ENCODE results near the gene MAPK8IP2. TPM values are rescaled to one million over a fixed set of nuclear protein-coding genes. Genes with fewer than 3 reads are reported as not detected.

The MAPK8IP2 gene
- total RNA-seq, 1 donor from 2014 or later: not detected

DNA sequence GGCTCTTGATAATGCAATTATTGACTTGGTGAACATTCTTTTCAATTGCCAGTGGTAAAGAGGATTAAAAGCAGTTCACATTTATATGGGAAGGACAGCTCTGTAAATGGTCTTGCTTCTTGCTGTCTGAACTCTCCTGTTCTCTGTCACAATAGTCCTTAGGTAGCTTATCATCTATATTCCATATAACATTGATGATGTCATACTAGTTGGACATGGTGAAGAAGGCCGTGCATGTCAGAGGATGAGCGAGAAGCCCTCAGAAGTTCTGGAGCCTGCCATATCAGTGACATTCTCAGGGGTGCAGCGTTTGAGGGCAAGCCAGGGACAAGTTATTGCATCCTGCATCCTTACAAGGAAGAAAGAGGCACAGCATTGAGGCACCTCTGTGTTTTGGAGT lies 15.4 kb upstream of the MAPK8IP2 start:
- Histone ChIP-seq H4K20me1 (ENCODE audit: low read depth) (no peaks in the 10 kb centered on the region), H3K36me3 (no peaks in the 10 kb centered on the region), H3K9ac (no peak overlapping the region), H2AFZ (replicated peaks) (no peak overlapping the region), H3K27me3 (peaks cover 4% of the 10 kb centered on the region), H3K4me3 (no peak overlapping the region), H3K4me2 (no peak overlapping the region), H3K9me3 (ENCODE audit: low read depth) (no peaks in the 10 kb centered on the region), H3F3A (ENCODE audit: low read depth) (peaks cover 19% of the 10 kb centered on the region), H3K4me1 (peaks cover 4% of the 10 kb centered on the region), H3K27ac (no peak overlapping the region), H3K79me2 (ENCODE audit: low read depth) (peaks cover 12% of the 10 kb centered on the region)
- Mint-ChIP-seq H3K4me3 (no peak overlapping the region), H3K27me3 (ENCODE audit: insufficient read depth, low read depth) (peaks cover 8% of the 10 kb centered on the region), H3K9me3 (no peaks in the 10 kb centered on the region), H3K27ac (no peak overlapping the region), H3K4me1 (peaks cover 10% of the 10 kb centered on the region), H3K36me3 (peaks cover under 1% of the 10 kb centered on the region)
- no peak for TF ChIP-seq EZH2 (IDR thresholded peaks at IDR 0.05)
- TF ChIP-seq, protein P1, sequence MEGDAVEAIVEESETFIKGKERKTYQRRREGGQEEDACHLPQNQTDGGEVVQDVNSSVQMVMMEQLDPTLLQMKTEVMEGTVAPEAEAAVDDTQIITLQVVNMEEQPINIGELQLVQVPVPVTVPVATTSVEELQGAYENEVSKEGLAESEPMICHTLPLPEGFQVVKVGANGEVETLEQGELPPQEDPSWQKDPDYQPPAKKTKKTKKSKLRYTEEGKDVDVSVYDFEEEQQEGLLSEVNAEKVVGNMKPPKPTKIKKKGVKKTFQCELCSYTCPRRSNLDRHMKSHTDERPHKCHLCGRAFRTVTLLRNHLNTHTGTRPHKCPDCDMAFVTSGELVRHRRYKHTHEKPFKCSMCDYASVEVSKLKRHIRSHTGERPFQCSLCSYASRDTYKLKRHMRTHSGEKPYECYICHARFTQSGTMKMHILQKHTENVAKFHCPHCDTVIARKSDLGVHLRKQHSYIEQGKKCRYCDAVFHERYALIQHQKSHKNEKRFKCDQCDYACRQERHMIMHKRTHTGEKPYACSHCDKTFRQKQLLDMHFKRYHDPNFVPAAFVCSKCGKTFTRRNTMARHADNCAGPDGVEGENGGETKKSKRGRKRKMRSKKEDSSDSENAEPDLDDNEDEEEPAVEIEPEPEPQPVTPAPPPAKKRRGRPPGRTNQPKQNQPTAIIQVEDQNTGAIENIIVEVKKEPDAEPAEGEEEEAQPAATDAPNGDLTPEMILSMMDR (IDR thresholded peaks at IDR 0.05): no peak
- no peak for TF ChIP-seq EZH2phosphoT487 (IDR thresholded peaks at IDR 0.05)
- no peak for DNase-seq (ENCODE audit: low spot score)

DNA sequence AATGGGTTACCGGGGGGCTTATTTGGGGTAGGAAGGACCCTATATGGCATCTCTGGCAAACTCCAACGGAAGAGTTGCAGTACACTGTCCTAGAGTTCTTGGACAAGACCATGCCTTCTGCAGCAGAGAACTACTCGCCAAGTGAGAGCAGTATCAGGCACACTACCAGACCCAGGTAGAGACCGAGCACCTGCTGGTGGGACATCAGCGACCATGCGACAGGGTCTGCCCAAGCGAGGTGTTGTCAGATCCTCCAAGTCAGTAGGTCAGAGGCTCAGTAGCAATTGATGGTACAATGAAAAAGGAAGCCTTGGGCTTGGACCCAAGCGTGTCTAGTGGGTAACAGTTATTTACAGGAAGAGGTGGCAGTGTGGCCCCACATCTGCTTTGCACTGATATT lies 14.8 kb upstream of the MAPK8IP2 start:
- Mint-ChIP-seq H3K4me1 (peaks cover 10% of the 10 kb centered on the region), H3K36me3 (no peaks in the 10 kb centered on the region), H3K27ac (no peak overlapping the region), H3K4me3 (no peak overlapping the region), H3K27me3 (ENCODE audit: insufficient read depth, low read depth) (peaks cover 8% of the 10 kb centered on the region), H3K9me3 (no peaks in the 10 kb centered on the region)
- no peak overlapping the region for H3K4me3 ChIP-seq
- H3K36me3 ChIP-seq: no peaks in the 10 kb centered on the region
- DNase-seq (ENCODE audit: low spot score): no peak
- H3K27ac ChIP-seq: no peak overlapping the region
- H4K20me1 ChIP-seq (ENCODE audit: low read depth): no peaks in the 10 kb centered on the region
- H3K4me2 ChIP-seq: no peak overlapping the region
- peaks cover 4% of the 10 kb centered on the region for H3K27me3 ChIP-seq
- H3K9ac ChIP-seq: no peak overlapping the region
- TF ChIP-seq EZH2phosphoT487 (IDR thresholded peaks at IDR 0.05) (no peak), EZH2 (IDR thresholded peaks at IDR 0.05) (no peak)
- TF ChIP-seq, protein P1 (IDR thresholded peaks at IDR 0.05): no peak
- peaks cover 19% of the 10 kb centered on the region for H3F3A ChIP-seq (ENCODE audit: low read depth)
- no peak overlapping the region for H2AFZ ChIP-seq (replicated peaks)
- peaks cover 12% of the 10 kb centered on the region for H3K79me2 ChIP-seq (ENCODE audit: low read depth)
- H3K4me1 ChIP-seq: peaks cover 4% of the 10 kb centered on the region
- no peaks in the 10 kb centered on the region for H3K9me3 ChIP-seq (ENCODE audit: low read depth)

DNA sequence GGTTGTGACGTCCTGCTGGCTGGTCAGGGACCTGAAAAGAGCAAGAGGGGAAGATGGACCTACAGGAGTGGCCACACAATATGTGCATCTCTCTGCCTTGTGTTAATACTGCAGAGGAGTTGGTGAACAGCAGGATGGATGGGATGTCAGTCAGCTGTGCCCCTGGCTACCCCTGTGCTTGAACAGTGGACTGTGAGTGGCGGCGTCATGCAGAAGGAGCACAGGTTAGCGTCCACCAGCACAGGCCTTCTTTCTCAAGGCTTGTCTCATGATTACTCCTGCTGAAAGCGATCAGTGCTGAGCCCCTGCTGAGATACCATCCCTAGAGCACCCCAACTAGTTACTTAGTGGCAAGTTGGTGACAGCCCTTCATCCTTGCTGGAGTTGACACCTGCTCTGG lies 14.2 kb upstream of the MAPK8IP2 start:
- no peak overlapping the region for H3K4me3 Mint-ChIP-seq
- no peaks in the 10 kb centered on the region for H3K36me3 ChIP-seq
- no peak overlapping the region for H3K4me2 ChIP-seq
- H3K27me3 ChIP-seq: peaks cover 4% of the 10 kb centered on the region
- H3K27ac ChIP-seq: no peak overlapping the region
- TF ChIP-seq EZH2 (IDR thresholded peaks at IDR 0.05) (no peak), EZH2phosphoT487 (IDR thresholded peaks at IDR 0.05) (no peak)
- TF ChIP-seq, protein P1 (IDR thresholded peaks at IDR 0.05): no peak
- peaks cover 4% of the 10 kb centered on the region for H3K4me1 ChIP-seq
- no peak overlapping the region for H3K4me3 ChIP-seq
- no peak overlapping the region for H2AFZ ChIP-seq (replicated peaks)
- H3K9me3 ChIP-seq (ENCODE audit: low read depth): no peaks in the 10 kb centered on the region
- DNase-seq (ENCODE audit: low spot score): no peak
- no peak overlapping the region for H3K27ac Mint-ChIP-seq
- no peaks in the 10 kb centered on the region for H3K36me3 Mint-ChIP-seq
- H3K4me1 Mint-ChIP-seq: peaks cover 10% of the 10 kb centered on the region
- H3F3A ChIP-seq (ENCODE audit: low read depth): peaks cover 19% of the 10 kb centered on the region
- H3K27me3 Mint-ChIP-seq (ENCODE audit: insufficient read depth, low read depth): peaks cover 8% of the 10 kb centered on the region
- H3K9ac ChIP-seq: no peak overlapping the region
- H4K20me1 ChIP-seq (ENCODE audit: low read depth): no peaks in the 10 kb centered on the region
- no peaks in the 10 kb centered on the region for H3K9me3 Mint-ChIP-seq
- H3K79me2 ChIP-seq (ENCODE audit: low read depth): peaks cover 6% of the 10 kb centered on the region
